ENCODE measurements around the gene SHISA5.

DNA sequence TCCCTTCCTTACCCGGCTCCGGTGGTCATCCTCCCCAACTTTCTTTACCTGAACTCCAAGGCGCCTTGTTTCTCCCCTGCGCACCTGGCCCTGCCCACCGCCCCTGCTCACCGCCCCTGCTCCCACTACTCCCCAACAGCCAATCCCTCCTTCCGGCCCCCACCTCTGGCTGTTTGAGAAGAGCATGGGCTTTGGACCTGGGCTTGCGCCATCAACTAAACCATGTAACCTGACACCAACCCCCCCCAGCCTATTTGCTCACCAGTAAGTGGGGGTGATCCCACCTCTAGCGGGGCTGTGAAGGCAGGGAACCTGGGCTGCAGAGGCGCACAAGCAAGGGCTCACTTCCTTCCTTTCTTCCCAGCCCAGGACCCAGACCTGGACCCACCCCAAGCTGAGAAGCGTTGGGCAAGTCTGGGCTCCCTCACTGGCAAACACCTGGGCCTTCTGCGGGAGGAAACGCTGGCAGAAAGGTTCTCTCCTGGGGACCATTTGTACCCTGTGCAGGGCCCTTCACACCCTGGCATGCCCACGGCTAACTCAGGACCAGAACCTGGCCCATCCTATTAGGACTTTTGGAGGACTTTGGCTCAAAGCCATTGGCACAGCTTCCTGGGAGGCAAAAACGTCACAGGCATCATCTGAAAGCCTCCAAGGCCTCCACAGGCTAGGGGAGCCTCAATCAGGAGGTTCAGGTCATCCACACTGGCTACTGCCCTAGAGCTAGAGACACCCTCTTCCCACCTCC lies 73.8 kb downstream of the SHISA5 start, which contains the start of gene PLXNB1:
- TF ChIP-seq EZH2phosphoT487 (IDR thresholded peaks at IDR 0.05; ENCODE audit: borderline replicate concordance, low read length) = no peak
- TF ChIP-seq, protein P1, sequence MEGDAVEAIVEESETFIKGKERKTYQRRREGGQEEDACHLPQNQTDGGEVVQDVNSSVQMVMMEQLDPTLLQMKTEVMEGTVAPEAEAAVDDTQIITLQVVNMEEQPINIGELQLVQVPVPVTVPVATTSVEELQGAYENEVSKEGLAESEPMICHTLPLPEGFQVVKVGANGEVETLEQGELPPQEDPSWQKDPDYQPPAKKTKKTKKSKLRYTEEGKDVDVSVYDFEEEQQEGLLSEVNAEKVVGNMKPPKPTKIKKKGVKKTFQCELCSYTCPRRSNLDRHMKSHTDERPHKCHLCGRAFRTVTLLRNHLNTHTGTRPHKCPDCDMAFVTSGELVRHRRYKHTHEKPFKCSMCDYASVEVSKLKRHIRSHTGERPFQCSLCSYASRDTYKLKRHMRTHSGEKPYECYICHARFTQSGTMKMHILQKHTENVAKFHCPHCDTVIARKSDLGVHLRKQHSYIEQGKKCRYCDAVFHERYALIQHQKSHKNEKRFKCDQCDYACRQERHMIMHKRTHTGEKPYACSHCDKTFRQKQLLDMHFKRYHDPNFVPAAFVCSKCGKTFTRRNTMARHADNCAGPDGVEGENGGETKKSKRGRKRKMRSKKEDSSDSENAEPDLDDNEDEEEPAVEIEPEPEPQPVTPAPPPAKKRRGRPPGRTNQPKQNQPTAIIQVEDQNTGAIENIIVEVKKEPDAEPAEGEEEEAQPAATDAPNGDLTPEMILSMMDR (conservative IDR thresholded peaks at IDR 0.05; ENCODE audit: low read depth, low read length) = no peak

Data from PC-3 (cell line).